DMS79 treated with DMSO at 0.1 percent for 48 hours (cell line): ENCODE measurements around the gene DYRK1A.

Experiments used
- DNase-seq: peaks from one replicate; lab custom pipeline; 2025; lab: John Stamatoyannopoulos, UW

Gene DYRK1A

GRCh38 chr21:37385179-37385765 lies 18.7 kb downstream of the DYRK1A start:
- DNase-seq: no peak

GRCh38 chr21:37386151-37386550 lies 19.6 kb downstream of the DYRK1A start:
- no peak for DNase-seq

- no peak for DNase-seq
Observed at GRCh38 chr21:37389456-37389855, 22.9 kb downstream of the DYRK1A start.

- DNase-seq: no peak
Observed at GRCh38 chr21:37391666-37392065, 25.1 kb downstream of the DYRK1A start.

- DNase-seq: no peak
Observed at GRCh38 chr21:37392441-37392840, 25.9 kb downstream of the DYRK1A start.

- DNase-seq: no peak
Observed at GRCh38 chr21:37393030-37393429, 26.5 kb downstream of the DYRK1A start.

GRCh38 chr21:37393786-37394185 lies 27.2 kb downstream of the DYRK1A start:
- DNase-seq: no peak

GRCh38 chr21:37395961-37396360 lies 29.4 kb downstream of the DYRK1A start:
- DNase-seq: no peak

- no peak for DNase-seq
Observed at GRCh38 chr21:37396855-37397254, 30.3 kb downstream of the DYRK1A start.

GRCh38 chr21:37398697-37399096 lies 32.1 kb downstream of the DYRK1A start:
- no peak for DNase-seq

- DNase-seq: no peak
Observed at GRCh38 chr21:37402251-37402867, 35.8 kb downstream of the DYRK1A start.

GRCh38 chr21:37405629-37406028 lies 39.1 kb downstream of the DYRK1A start:
- no peak for DNase-seq

GRCh38 chr21:37407719-37408420 lies 41.3 kb downstream of the DYRK1A start:
- no peak for DNase-seq

- DNase-seq: no peak
Observed at GRCh38 chr21:37408464-37409193, 42.1 kb downstream of the DYRK1A start.

- no peak for DNase-seq
Observed at GRCh38 chr21:37410639-37411038, 44.1 kb downstream of the DYRK1A start.

- DNase-seq: no peak
Observed at GRCh38 chr21:37412603-37413360, 46.2 kb downstream of the DYRK1A start.

- no peak for DNase-seq
Observed at GRCh38 chr21:37413553-37414291, 47.1 kb downstream of the DYRK1A start.

GRCh38 chr21:37414292-37415253 lies 48.0 kb downstream of the DYRK1A start:
- no peak for DNase-seq

GRCh38 chr21:37415939-37416338 lies 49.4 kb downstream of the DYRK1A start:
- DNase-seq: no peak

GRCh38 chr21:37416914-37417313 lies 50.3 kb downstream of the DYRK1A start:
- no peak for DNase-seq
